Measurements from ENCODE around the gene STOML3. TPM values are rescaled to one million over a fixed set of nuclear protein-coding genes. Genes with fewer than 3 reads are reported as not detected.
A peak's percentile ranks its signal among the peaks of the same experiment; 100 is the strongest.

Gene STOML3
- total RNA-seq, 1 experiment from 2014 or later, result not detected

- TF ChIP-seq ARID4B (CRISPR knock-in tag; IDR thresholded peaks at IDR 0.05; ENCODE audit: borderline replicate concordance), result no peak
- no peak for TF ChIP-seq NR3C1 (CRISPR knock-in tag; conservative IDR thresholded peaks at IDR 0.05; ENCODE audit: low read depth)
- no peak for TF ChIP-seq NR1H2 (CRISPR knock-in tag; IDR thresholded peaks at IDR 0.05)
- no peak for TF ChIP-seq MAX (CRISPR knock-in tag; IDR thresholded peaks at IDR 0.05)
- TF ChIP-seq CDX4 (CRISPR knock-in tag; IDR thresholded peaks at IDR 0.05; ENCODE audit: borderline replicate concordance), result no peak
- no peak for TF ChIP-seq SP1 (CRISPR knock-in tag; conservative IDR thresholded peaks at IDR 0.05)
- no peak for TF ChIP-seq MXD4 (CRISPR knock-in tag; IDR thresholded peaks at IDR 0.05; ENCODE audit: borderline replicate concordance)
- TF ChIP-seq ZSCAN18 (CRISPR knock-in tag; IDR thresholded peaks at IDR 0.05), result no peak
- no peak for TF ChIP-seq ZNF219 (CRISPR knock-in tag; IDR thresholded peaks at IDR 0.05; ENCODE audit: borderline replicate concordance)
- TF ChIP-seq ZBTB21 (CRISPR knock-in tag; IDR thresholded peaks at IDR 0.05; ENCODE audit: borderline replicate concordance), result no peak
Measured at GRCh38 chr13:39016087-39016486, 25.5 kb upstream of the STOML3 start (continued).

GRCh38 chr13:39013462-39013861 lies 22.8 kb upstream of the STOML3 start:
- H3K4me3 Mint-ChIP-seq, result no peak overlapping the region
- no peaks in the 10 kb centered on the region for H3K9me3 Mint-ChIP-seq
- peak overlapping the region; percentile 4; the same call in 1 of the 2 replicates for H3K27ac Mint-ChIP-seq
- H3K36me3 Mint-ChIP-seq, result peaks cover 70% of the 10 kb centered on the region
- no peak for DNase-seq (ENCODE audit: low spot score)
- ChIA-PET POLR2A (no interaction called here), CTCF (interaction anchor here (0.9 to 1.3 kb wide), 5 partner anchors 22 to 38 kb away, joined by 3 to 6 read pairs (median 3); partner anchors contain the start of genes NHLRC3 and PROSER1)
- no peaks in the 10 kb centered on the region for H3K4me1 Mint-ChIP-seq
- no peak for ATAC-seq
- no peaks in the 10 kb centered on the region for H3K27me3 Mint-ChIP-seq (ENCODE audit: low read depth)
- TF ChIP-seq SOX15 (CRISPR knock-in tag; IDR thresholded peaks at IDR 0.05) (no peak), PREB (CRISPR knock-in tag; IDR thresholded peaks at IDR 0.05; ENCODE audit: borderline replicate concordance) (no peak), SMAD3 (CRISPR knock-in tag; IDR thresholded peaks at IDR 0.05; ENCODE audit: borderline replicate concordance) (no peak), FOXK1 (CRISPR knock-in tag; IDR thresholded peaks at IDR 0.05) (no peak), GRHL2 (CRISPR knock-in tag; IDR thresholded peaks at IDR 0.05; ENCODE audit: insufficient replicate concordance, severe bottlenecking) (no peak), MAX (CRISPR knock-in tag; IDR thresholded peaks at IDR 0.05) (no peak), E2F5 (CRISPR knock-in tag; IDR thresholded peaks at IDR 0.05) (no peak), ATF2 (CRISPR knock-in tag; IDR thresholded peaks at IDR 0.05; ENCODE audit: borderline replicate concordance, low read depth) (no peak), ZNF671 (CRISPR knock-in tag; IDR thresholded peaks at IDR 0.05) (no peak), ZNF396 (CRISPR knock-in tag; IDR thresholded peaks at IDR 0.05; ENCODE audit: borderline replicate concordance) (no peak), KAT7 (CRISPR knock-in tag; IDR thresholded peaks at IDR 0.05; ENCODE audit: borderline replicate concordance) (no peak), MYBL2 (CRISPR knock-in tag; IDR thresholded peaks at IDR 0.05) (no peak), NFATC4 (CRISPR knock-in tag; IDR thresholded peaks at IDR 0.05) (no peak)
